T-cell (primary cell): ENCODE measurements around the gene MYMX. TPM values are rescaled to one million over a fixed set of nuclear protein-coding genes. Genes with fewer than 3 reads are reported as not detected.
A peak's percentile ranks its signal among the peaks of the same experiment; 100 is the strongest.

Experiments
- ATAC-seq, 4 experiments: fragments of 200-7000 bp in 3 of 4; fragments of 150-1000 bp in 1 of 4; cut with Tn5 transposase; replicated peaks in 1 of 4; 1 replicate in 3 of 4; 2 replicates in 1 of 4; pipeline ENCODE4 v1.10.0; 2021; ENCODE audit warnings: moderate library complexity in 3 of 4, mild to moderate bottlenecking in 2 of 4, moderate number of reproducible peaks in 1 of 4
- CTCF ChIA-PET, 2 donors: fragments of 300-600 bp; sonication (Branson Sonifier 250); formaldehyde crosslinking; loops; one replicate each; lab custom pipeline; 2022; ENCODE audit warnings: antibody characterized with exemption in 2 of 2; lab: Charles Lee
- POLR2A ChIA-PET, 2 donors: fragments of 300-600 bp; sonication (Branson Sonifier 250); formaldehyde crosslinking; loops; one replicate each; lab custom pipeline; 2022; ENCODE audit warnings: antibody characterized with exemption in 2 of 2; lab: Charles Lee
- DNase-seq, 35 experiments: peaks; one replicate each; pipeline versions ENCODE4 v3.0.0 to v3.0.0-alpha.2; 2013 to 2023
- H3K27ac ChIP-seq: one replicate; pipeline ENCODE4 v1.5.1; 2013; ENCODE audit warnings: low read length
- H3K27me3 ChIP-seq, 2 experiments: replicated peaks in 1 of 2; 1 replicate in 1 of 2; 2 replicates in 1 of 2; pipeline versions ENCODE4 v1.6.1 to v1.7.0; 2013; ENCODE audit warnings: low read length in 1 of 2, mixed read lengths in 1 of 2; ENCODE audit not compliant: control insufficient read depth in 2 of 2, insufficient read depth in 2 of 2; ENCODE audit errors: extremely low read depth in 1 of 2
- H3K36me3 ChIP-seq, 2 donors: 1 replicate in 1 of 2; 2 replicates in 1 of 2; pipeline versions ENCODE4 v1.6.1 to v1.7.0; 2013; ENCODE audit warnings: low read length in 1 of 2; ENCODE audit not compliant: control insufficient read depth in 2 of 2, insufficient read depth in 1 of 2; ENCODE audit errors: extremely low read depth in 1 of 2
- H3K4me1 ChIP-seq, 2 experiments: 1 replicate in 1 of 2; 2 replicates in 1 of 2; pipeline versions ENCODE4 v1.6.1 to v1.7.0; 2013; ENCODE audit warnings: low read length in 2 of 2, mixed read lengths in 1 of 2; ENCODE audit not compliant: insufficient read depth in 2 of 2, control insufficient read depth in 1 of 2; ENCODE audit errors: extremely low read depth in 1 of 2
- H3K4me3 ChIP-seq, 2 donors: 1 replicate in 1 of 2; 2 replicates in 1 of 2; pipeline versions ENCODE4 v1.5.1 to v1.7.0; 2013; ENCODE audit warnings: mild to moderate bottlenecking in 2 of 2, low read length in 1 of 2, moderate library complexity in 1 of 2; ENCODE audit not compliant: control insufficient read depth in 1 of 2; ENCODE audit errors: extremely low read depth in 1 of 2
- H3K9me3 ChIP-seq: 2 replicates; pipeline ENCODE4 v1.7.0; 2013
- H3K27ac Mint-ChIP-seq, 2 donors: one replicate each; pipeline ENCODE4 v1.8.0; 2020 to 2021; ENCODE audit warnings: mild to moderate bottlenecking in 2 of 2, mixed read lengths in 2 of 2
- H3K27me3 Mint-ChIP-seq, 2 donors: one replicate each; pipeline ENCODE4 v1.8.0; 2021 to 2022; ENCODE audit warnings: mixed read lengths in 2 of 2
- H3K36me3 Mint-ChIP-seq: one replicate; pipeline ENCODE4 v1.8.0; 2021; ENCODE audit warnings: mixed read lengths
- H3K4me1 Mint-ChIP-seq, 3 donors: one replicate each; pipeline ENCODE4 v1.8.0; 2020 to 2022; ENCODE audit warnings: mixed read lengths in 3 of 3, mild to moderate bottlenecking in 1 of 3
- H3K4me3 Mint-ChIP-seq, 3 donors: one replicate each; pipeline ENCODE4 v1.8.0; 2020 to 2022; ENCODE audit warnings: mild to moderate bottlenecking in 3 of 3, mixed read lengths in 3 of 3, moderate library complexity in 3 of 3
- H3K9me3 Mint-ChIP-seq, 3 donors: one replicate each; pipeline ENCODE4 v1.8.0; 2020 to 2022; ENCODE audit warnings: mixed read lengths in 3 of 3
- WGBS: methylation state at CpG from one replicate; pipeline ENCODE4 v1.1.5; 2013; ENCODE audit warnings: missing lambda C conversion rate; ENCODE audit not compliant: insufficient coverage; 5-methylcytosine and 5-hydroxymethylcytosine counted together
- total RNA-seq, 35 experiments: library from RNA in 6 of 35; stranded (reverse) in 6 of 35; fragments of 120-200 nt in 1 of 35; gene quantifications; one replicate each; pipeline versions ENCODE4 v1.2.1 to v1.2.4 and lab custom pipeline; 2013 to 2026

MYMX gene
- total RNA-seq, 5 donors from 2014 or later (not counting 1 experiment from before 2014, with no cell fraction given) = not detected

GRCh38 chr6:44207966-44208365, 8.8 kb upstream of the MYMX start:
- 50% methylated on average over 1 of the region's 6 CpGs for WGBS
- no peak overlapping the region for H3K27ac ChIP-seq
- H3K9me3 Mint-ChIP-seq = no peaks in the 10 kb centered on the region
- H3K4me1 Mint-ChIP-seq = no peaks in the 10 kb centered on the region
- no peaks in the 10 kb centered on the region for H3K9me3 ChIP-seq
- H3K36me3 Mint-ChIP-seq = no peaks in the 10 kb centered on the region
- ChIA-PET POLR2A (interaction anchor here in 1 of 2 donors (0.7 kb wide), 1 partner anchor 14 kb away, joined by 4 read pairs; no protein-coding TSS in a partner anchor), CTCF (no interaction called here)
- H3K27me3 Mint-ChIP-seq = peaks cover 2 to 3% of the 10 kb centered on the region in 2 donors
- no peak overlapping the region for H3K4me3 ChIP-seq
- H3K27ac Mint-ChIP-seq = no peak overlapping the region
- H3K27me3 ChIP-seq = peaks cover 0 to 19% of the 10 kb centered on the region in 2 experiments
- DNase-seq (no peak), ATAC-seq (no peak)
- no peaks in the 10 kb centered on the region for H3K4me1 ChIP-seq
- H3K4me3 Mint-ChIP-seq = no peak overlapping the region
- H3K36me3 ChIP-seq = no peaks in the 10 kb centered on the region

DNA sequence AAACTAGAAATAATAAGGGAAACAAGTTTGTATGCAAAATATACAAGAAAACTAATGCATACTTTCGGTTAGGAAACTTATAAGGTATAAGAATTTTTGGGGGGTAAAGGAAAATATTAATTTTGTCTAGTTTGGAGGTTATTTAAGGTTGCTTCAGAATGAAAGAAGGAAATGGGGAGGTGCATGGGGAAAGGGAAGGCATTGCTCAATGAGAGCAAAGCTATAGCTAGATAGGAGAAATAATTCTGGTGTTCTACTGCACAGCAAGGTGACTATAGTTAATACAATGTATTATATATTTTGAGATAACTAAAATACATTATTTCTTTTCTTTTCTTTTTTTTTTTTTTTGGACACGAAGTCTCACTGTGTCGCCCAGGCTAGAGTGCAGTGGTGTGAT, 5.4 kb upstream of the MYMX start:
- H3K4me3 ChIP-seq = no peak overlapping the region
- no peaks in the 10 kb centered on the region for H3K4me1 Mint-ChIP-seq
- H3K36me3 ChIP-seq = no peaks in the 10 kb centered on the region
- H3K36me3 Mint-ChIP-seq = no peaks in the 10 kb centered on the region
- CTCF ChIA-PET = no interaction called here
- no peak for ATAC-seq
- H3K4me3 Mint-ChIP-seq = no peak overlapping the region
- no peak for DNase-seq
- 71% methylated on average over 1 of the region's 3 CpGs for whole genome bisulfite sequencing
- H3K4me1 ChIP-seq = no peaks in the 10 kb centered on the region
- peaks cover 0 to 17% of the 10 kb centered on the region in 2 experiments for H3K27me3 ChIP-seq
- no peak overlapping the region for H3K27ac ChIP-seq
- H3K9me3 ChIP-seq = no peaks in the 10 kb centered on the region
- no peaks in the 10 kb centered on the region for H3K9me3 Mint-ChIP-seq
- peaks cover 0 to 3% of the 10 kb centered on the region in 2 donors for H3K27me3 Mint-ChIP-seq
- no peak overlapping the region for H3K27ac Mint-ChIP-seq
- POLR2A ChIA-PET = no interaction called here

GRCh38 chr6:44214307-44214706, 2.4 kb upstream of the MYMX start:
- WGBS = 82% methylated on average over 5 of the region's 6 CpGs

DNA sequence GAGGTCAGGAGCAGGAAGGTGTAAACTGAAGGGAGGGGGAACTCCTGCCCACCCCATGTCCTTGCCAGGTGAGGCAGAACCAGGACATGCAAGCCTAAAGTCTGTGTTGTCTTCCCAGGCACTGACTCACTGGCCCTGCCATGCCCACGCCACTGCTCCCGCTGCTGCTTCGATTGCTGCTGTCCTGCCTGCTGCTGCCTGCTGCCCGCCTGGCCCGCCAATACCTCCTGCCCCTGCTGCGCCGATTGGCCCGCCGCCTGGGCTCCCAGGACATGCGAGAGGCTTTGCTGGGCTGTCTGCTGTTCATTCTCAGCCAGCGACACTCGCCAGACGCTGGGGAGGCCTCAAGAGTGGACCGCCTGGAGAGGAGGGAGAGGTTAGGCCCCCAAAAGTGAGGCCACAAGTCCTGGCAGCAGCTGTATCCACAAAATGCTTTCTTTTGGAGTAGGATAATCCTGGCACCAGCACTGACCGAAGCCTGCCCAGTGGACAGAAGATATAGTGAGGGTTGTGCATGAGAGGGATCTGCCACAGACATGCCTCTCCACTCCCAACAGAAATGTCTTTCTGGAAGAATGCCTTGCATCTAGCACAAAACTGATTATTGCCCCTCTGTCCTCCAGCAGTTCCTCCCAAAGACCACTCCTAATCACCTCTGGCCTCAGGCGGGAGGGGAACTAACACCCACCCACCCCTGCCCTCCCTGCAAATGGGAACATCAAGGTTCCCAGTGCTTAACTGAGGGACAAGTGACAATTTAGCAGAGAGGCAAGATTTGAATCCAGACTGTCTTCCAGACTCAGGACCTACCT, 812 bp downstream of the MYMX start:
- Histone ChIP-seq H3K27me3 (peaks cover 0 to 45% of the 10 kb centered on the region in 2 experiments), H3K9me3 (no peaks in the 10 kb centered on the region), H3K27ac (no peak overlapping the region), H3K36me3 (no peaks in the 10 kb centered on the region), H3K4me1 (peaks cover 4 to 21% of the 10 kb centered on the region in 2 experiments), H3K4me3 (no peak overlapping the region)
- no peak for ATAC-seq
- 87% methylated on average over 15 of the region's 16 CpGs for WGBS
- CTCF ChIA-PET = no interaction called here
- no peaks in the 10 kb centered on the region for H3K9me3 Mint-ChIP-seq
- H3K27me3 Mint-ChIP-seq = peaks cover 0 to 17% of the 10 kb centered on the region in 2 donors
- no peak overlapping the region for H3K4me3 Mint-ChIP-seq
- no peaks in the 10 kb centered on the region for H3K36me3 Mint-ChIP-seq
- H3K27ac Mint-ChIP-seq = no peak overlapping the region
- DNase-seq = no peak
- POLR2A ChIA-PET = no interaction called here
- peaks cover 6 to 27% (median 14%) of the 10 kb centered on the region in 3 donors for H3K4me1 Mint-ChIP-seq

More at GRCh38 chr6:44214307-44214706, 2.4 kb upstream of the MYMX start:
- H3K4me3 Mint-ChIP-seq = no peak overlapping the region
- H3K4me3 ChIP-seq = no peak overlapping the region
- H3K27ac Mint-ChIP-seq = no peak overlapping the region
- peaks cover 2 to 7% of the 10 kb centered on the region in 2 experiments for H3K4me1 ChIP-seq
- no peaks in the 10 kb centered on the region for H3K9me3 ChIP-seq
- H3K36me3 Mint-ChIP-seq = no peaks in the 10 kb centered on the region
- H3K4me1 Mint-ChIP-seq = peaks cover 4 to 10% (median 7%) of the 10 kb centered on the region in 3 donors
- DNase-seq = no peak
- H3K27me3 ChIP-seq = peaks cover 0 to 40% of the 10 kb centered on the region in 2 experiments
- CTCF ChIA-PET = no interaction called here
- POLR2A ChIA-PET = no interaction called here
- no peaks in the 10 kb centered on the region for H3K36me3 ChIP-seq
- no peaks in the 10 kb centered on the region for H3K9me3 Mint-ChIP-seq
- ATAC-seq = no peak
- H3K27me3 Mint-ChIP-seq = peaks cover 3 to 14% of the 10 kb centered on the region in 2 donors
- no peak overlapping the region for H3K27ac ChIP-seq

DNA sequence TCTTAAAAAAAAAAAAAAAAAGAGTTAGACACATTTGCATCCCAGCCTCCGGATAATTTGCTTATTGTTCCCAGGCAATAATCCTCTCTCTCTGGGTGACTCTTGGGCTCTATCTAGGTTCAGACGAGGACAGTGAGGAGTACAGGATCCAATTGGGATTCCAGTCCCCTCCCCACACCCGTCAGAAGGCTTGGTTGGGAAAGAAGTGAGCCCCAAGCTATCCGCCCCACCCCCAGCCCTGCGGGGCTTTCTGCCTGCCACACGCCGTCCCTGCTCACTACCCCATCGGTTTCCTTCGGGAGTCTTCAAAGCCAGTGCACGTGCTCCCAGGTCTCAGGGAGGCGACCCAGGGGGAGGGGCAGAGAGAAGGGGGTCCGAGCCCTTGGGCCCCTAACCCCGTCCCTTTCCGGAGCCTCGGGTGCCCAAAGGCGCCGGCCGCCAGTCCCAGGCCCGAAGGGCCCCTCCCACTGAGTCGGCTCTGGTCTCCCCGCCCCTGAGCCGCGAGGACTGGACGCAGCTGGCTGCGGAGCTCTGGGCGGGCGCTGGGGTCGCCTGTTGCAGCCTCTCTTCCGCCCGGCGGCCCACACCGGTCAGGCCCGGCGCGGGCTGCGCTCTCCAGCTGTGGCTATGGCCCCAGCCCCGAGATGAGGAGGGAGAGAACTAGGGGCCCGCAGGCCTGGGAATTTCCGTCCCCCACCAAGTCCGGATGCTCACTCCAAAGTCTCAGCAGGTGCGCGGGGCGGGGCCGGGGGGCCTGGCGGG, 2.5 kb downstream of the MYMX start:
- peak in 2 of 35 experiments; percentile 27 to 29 for DNase-seq
- ChIA-PET POLR2A (no interaction called here), CTCF (no interaction called here)
- Mint-ChIP-seq H3K4me1 (peaks cover 18 to 37% (median 23%) of the 10 kb centered on the region in 3 donors), H3K36me3 (no peaks in the 10 kb centered on the region), H3K27me3 (peaks cover 0 to 17% of the 10 kb centered on the region in 2 donors), H3K27ac (no peak overlapping the region), H3K4me3 (peak overlapping the region in 2 of 3 donors; percentile 31 to 60), H3K9me3 (no peaks in the 10 kb centered on the region)
- peaks cover 8 to 35% of the 10 kb centered on the region in 2 experiments for H3K4me1 ChIP-seq
- H3K27me3 ChIP-seq = peaks cover 0 to 45% of the 10 kb centered on the region in 2 experiments
- peak overlapping the region in 1 of 2 donors; percentile 38 for H3K4me3 ChIP-seq
- ATAC-seq = no peak
- H3K9me3 ChIP-seq = no peaks in the 10 kb centered on the region
- no peak overlapping the region for H3K27ac ChIP-seq
- H3K36me3 ChIP-seq = no peaks in the 10 kb centered on the region
- 5% methylated on average over 22 of the region's 45 CpGs for WGBS
